Activated naive CD8-positive, alpha-beta T cell (primary cell): ENCODE measurements around the gene KRT39.

Experiments used
- H3K27ac Mint-ChIP-seq: one replicate; pipeline ENCODE4 v1.8.0; 2021; ENCODE audit warnings: mixed read lengths
- H3K27me3 Mint-ChIP-seq: one replicate; pipeline ENCODE4 v1.8.0; 2021; ENCODE audit warnings: mixed read lengths
- H3K36me3 Mint-ChIP-seq: one replicate; pipeline ENCODE4 v1.8.0; 2021; ENCODE audit warnings: mixed read lengths
- H3K4me1 Mint-ChIP-seq: one replicate; pipeline ENCODE4 v1.8.0; 2021; ENCODE audit warnings: low read depth, mixed read lengths
- H3K4me3 Mint-ChIP-seq: one replicate; pipeline ENCODE4 v1.8.0; 2021; ENCODE audit warnings: mild to moderate bottlenecking, mixed read lengths
- H3K9me3 Mint-ChIP-seq: one replicate; pipeline ENCODE4 v1.8.0; 2021; ENCODE audit warnings: low read depth, mixed read lengths

Gene KRT39

DNA sequence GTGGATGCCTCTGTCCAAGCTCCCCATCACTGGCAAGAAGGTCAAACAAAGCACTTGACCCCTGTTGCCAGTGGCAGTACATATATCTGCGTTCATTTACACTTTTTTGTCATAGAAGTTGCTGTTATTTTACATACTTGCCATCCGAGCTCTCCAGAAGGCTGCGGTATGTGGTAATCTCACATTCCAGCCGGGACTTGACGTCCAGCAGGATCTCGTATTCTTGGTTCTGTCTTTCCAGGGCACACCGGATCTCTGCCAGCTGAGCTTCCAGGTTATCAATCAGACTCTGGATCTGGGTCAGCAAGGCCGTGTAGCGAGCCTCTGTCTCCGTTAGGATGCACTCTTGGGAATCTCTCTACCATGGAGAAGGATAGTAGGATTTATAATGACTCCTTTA is 6.6 kb downstream of the KRT39 start:
- Mint-ChIP-seq H3K4me1 (no peaks in the 10 kb centered on the region), H3K4me3 (no peak overlapping the region), H3K9me3 (no peaks in the 10 kb centered on the region), H3K27ac (no peak overlapping the region), H3K36me3 (peaks cover 2% of the 10 kb centered on the region), H3K27me3 (peaks cover 11% of the 10 kb centered on the region)

DNA sequence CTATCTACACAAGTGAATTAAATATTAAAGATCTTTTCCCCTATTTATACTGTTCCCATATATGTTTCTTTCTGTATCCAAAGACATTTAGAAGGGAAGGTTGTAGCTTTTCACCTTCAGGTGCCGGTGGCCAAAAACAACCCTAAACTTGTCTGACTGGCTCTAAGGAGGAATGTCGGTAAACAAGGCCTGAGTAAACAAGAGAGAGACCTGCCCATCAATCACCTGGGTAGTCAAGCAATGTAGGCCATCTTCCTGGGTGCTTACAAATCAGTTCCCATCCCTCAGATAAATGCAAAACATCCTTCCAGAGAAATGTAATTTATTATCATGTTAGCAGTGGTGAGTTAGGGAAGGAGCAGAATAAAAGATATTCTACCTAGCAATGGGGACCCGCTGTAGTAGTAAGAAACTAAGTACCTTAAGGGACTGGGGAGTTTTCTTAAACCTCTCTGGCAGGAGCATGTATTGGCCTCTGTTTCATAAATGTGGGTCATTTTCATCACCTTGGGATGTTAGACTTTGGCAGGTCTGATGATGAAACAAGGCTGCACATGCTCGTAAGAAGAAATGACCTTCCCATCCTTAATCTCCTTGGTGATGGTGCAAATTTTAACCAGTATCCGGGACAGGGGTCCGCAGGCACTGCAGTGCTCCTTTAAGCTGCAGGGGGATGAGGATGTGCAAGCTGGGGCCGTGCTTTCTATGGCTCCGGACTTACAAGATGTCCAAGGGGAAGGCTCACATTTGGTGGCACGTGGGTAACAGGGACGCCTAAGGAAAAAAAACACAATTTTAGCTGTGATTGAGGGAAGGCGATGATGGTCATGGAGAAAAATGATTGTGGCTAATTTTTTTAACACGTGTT is 8.4 kb downstream of the KRT39 start:
- H3K36me3 Mint-ChIP-seq: no peaks in the 10 kb centered on the region
- H3K4me3 Mint-ChIP-seq: no peak overlapping the region
- no peaks in the 10 kb centered on the region for H3K9me3 Mint-ChIP-seq
- H3K27me3 Mint-ChIP-seq: peaks cover 7% of the 10 kb centered on the region
- H3K27ac Mint-ChIP-seq: no peak overlapping the region
- H3K4me1 Mint-ChIP-seq: no peaks in the 10 kb centered on the region

DNA sequence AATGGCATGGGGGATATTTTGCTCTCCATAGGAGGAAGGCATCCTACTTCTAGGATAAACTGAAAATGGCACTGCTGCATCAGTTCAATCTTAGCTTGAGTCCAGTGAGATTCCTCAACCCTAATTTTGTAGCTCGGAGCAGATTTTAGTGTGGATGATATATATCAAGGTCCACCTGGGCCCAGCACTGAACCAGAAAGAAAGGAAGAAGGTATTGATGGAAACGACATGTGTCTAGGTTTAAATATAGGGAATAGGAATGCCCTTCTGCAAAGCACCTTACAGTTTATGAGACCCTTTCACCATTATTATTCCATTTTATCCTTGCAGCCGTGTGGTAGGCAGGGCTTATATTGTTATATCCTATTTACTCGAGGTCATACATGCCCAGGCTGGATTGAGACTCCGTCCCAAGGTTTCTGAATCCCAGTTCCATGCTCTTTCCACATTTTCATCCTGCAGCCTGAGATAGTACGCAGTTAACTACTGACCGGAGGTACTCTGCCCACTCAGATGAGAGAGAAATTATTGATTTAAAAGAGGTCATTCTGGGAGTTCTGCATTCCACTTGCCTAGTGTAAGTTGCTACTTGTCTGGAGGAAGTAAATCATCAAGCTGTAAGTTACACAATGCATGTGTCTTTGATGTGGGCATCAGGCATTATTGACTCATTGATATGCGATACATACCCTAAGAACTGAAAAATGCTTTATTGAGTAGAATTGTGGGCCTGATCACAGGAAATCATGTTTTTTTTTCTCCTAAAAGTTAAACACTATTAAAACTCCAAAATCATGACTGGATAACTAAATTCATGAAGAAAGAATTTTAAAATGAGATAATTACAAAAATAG is 10.1 kb downstream of the KRT39 start:
- Mint-ChIP-seq H3K36me3 (no peaks in the 10 kb centered on the region), H3K9me3 (no peaks in the 10 kb centered on the region)

DNA sequence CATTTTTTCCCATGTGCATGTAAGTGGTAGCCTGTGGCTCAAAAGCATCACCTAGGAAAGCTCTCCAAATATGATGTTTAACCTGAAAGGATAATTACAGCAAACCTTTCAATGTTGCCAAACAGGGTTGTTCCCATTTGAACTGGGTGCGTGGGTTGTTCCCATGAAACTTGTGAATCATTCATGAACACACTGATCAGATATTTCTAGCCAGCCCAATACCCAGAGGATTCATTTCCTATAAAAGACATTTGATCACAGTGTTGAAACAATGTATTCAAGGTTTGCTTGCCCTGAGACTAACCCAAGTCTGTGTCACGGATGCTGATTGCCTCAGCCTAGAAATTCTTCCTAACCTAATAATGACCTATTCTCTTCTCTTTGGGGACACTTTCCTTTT is 12.9 kb downstream of the KRT39 start:
- H3K4me3 Mint-ChIP-seq: no peak overlapping the region
- no peak overlapping the region for H3K27ac Mint-ChIP-seq
- H3K27me3 Mint-ChIP-seq: peaks cover 16% of the 10 kb centered on the region

More for the DNA sequence above, 10.1 kb downstream of the KRT39 start:
- no peaks in the 10 kb centered on the region for H3K4me1 Mint-ChIP-seq
- no peak overlapping the region for H3K4me3 Mint-ChIP-seq
- peaks cover 7% of the 10 kb centered on the region for H3K27me3 Mint-ChIP-seq
- H3K27ac Mint-ChIP-seq: no peak overlapping the region

DNA sequence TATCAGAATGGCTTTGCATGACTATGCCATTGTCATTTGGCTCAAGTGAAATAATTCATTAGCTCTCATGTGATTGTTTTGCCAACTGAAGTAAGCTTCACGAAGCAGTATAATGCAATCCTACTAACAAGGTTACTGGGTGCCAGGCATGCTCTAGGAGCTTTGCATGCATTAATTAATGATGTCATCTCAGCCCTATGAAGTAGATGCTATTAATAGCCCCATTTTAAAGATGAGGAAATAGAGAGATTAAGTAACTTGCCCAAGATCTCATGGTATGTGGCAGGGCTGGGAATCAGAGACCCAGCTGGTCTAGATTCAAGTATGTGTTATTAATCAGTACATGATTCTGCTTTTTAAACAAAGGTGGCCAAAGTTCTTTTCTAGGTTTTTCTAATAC is 14.1 kb downstream of the KRT39 start:
- H3K27ac Mint-ChIP-seq: no peak overlapping the region
- H3K9me3 Mint-ChIP-seq: no peaks in the 10 kb centered on the region
- H3K4me1 Mint-ChIP-seq: no peaks in the 10 kb centered on the region
- no peaks in the 10 kb centered on the region for H3K36me3 Mint-ChIP-seq
- H3K4me3 Mint-ChIP-seq: no peak overlapping the region
- H3K27me3 Mint-ChIP-seq: peaks cover 19% of the 10 kb centered on the region

More for the DNA sequence above, 12.9 kb downstream of the KRT39 start:
- no peaks in the 10 kb centered on the region for H3K36me3 Mint-ChIP-seq
- no peaks in the 10 kb centered on the region for H3K4me1 Mint-ChIP-seq
- no peaks in the 10 kb centered on the region for H3K9me3 Mint-ChIP-seq

DNA sequence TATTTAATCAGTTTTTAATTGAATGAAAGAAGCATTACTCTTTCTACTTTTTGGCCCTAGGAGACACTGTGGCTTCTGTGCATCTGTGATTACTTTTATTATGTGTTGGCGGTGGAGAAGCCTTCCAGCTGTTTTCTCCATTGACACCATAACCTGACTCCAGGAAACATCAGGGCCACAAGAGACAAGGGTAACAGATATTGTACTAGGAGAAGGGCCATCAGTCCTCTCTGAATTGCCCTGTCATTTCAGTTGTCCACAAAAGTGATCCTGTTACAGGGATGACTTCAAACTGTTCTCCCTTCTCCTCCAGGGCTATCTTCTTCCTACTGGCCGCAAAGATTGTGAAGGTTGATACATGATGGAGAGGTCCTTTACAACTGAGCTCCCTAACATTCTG is 14.6 kb downstream of the KRT39 start:
- H3K4me1 Mint-ChIP-seq: no peaks in the 10 kb centered on the region
- H3K9me3 Mint-ChIP-seq: no peaks in the 10 kb centered on the region
- peaks cover 22% of the 10 kb centered on the region for H3K27me3 Mint-ChIP-seq
- no peak overlapping the region for H3K4me3 Mint-ChIP-seq
- H3K36me3 Mint-ChIP-seq: no peaks in the 10 kb centered on the region
- H3K27ac Mint-ChIP-seq: no peak overlapping the region

DNA sequence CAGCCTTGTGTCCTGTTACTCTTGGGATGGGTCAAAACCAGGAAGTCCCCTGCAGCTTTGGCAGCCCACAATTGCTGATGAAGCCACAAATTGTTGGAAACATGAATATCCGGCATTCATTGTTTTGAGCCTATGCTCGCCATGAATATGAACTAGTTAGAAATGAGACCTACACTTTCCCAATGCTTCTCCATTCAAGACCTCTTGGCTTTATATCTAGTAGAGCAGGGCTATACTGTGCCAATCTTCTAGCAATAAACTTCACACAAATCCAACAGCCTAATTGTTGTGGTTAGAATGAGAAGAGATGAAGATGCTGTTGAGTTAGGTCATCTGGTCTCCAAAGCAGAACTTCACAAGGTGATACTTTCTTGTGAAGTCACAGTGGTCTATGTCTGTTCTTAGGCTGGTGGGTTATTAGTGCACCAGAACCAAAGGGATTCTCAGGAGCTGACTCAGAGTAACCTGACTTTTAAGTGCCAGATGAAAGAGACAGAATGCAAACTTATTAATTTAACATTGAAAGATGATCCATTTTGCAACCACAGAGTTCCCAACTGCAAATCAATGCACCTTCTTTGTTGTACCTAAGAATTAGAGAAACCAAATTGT is 15.6 kb downstream of the KRT39 start:
- Mint-ChIP-seq H3K4me1 (no peaks in the 10 kb centered on the region), H3K27me3 (peaks cover 31% of the 10 kb centered on the region), H3K4me3 (no peak overlapping the region), H3K36me3 (no peaks in the 10 kb centered on the region), H3K9me3 (no peaks in the 10 kb centered on the region), H3K27ac (no peak overlapping the region)

DNA sequence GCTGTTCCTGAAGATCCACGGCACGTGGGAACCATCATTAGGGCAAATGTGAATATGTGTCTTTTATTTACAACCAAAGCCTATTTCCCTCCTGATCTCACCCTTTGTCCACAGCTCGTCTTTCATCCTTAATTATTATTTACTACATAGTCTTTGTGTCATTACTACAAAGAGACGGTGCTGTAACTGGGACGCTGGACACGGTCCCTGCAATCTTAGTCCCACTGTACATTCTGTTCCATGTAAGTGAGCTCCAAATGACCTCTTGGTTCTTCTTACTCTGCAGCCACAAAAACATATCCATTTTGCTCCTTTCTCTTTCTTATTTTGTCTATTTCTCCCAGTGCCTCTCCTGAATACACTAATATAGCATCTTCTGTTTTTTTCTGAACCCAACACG is 16.6 kb downstream of the KRT39 start:
- Mint-ChIP-seq H3K27ac (no peak overlapping the region), H3K36me3 (no peaks in the 10 kb centered on the region), H3K9me3 (no peaks in the 10 kb centered on the region), H3K27me3 (peaks cover 33% of the 10 kb centered on the region), H3K4me3 (no peak overlapping the region), H3K4me1 (no peaks in the 10 kb centered on the region)

DNA sequence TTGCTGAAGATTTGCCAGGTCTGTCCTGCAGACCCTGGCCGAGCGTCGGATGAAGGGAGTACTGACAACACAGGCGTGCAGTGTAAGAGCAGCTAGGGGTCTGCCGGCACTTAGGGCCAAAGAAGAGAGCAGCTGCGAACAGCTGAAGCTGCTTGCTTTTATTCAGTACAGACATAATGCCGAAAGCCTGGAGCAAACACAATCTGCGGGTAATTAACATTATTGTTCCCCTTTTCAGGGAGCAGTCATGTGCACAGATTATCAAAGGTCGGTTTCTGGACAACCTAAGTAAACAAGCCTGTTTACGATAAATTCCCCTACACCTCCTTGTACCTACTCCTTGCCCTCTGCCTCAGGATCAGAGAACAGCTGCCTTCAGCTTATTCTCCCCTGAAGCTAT is 17.3 kb downstream of the KRT39 start:
- H3K9me3 Mint-ChIP-seq: no peaks in the 10 kb centered on the region
- H3K27me3 Mint-ChIP-seq: peaks cover 35% of the 10 kb centered on the region
- H3K27ac Mint-ChIP-seq: no peak overlapping the region
- H3K4me3 Mint-ChIP-seq: no peak overlapping the region
- H3K36me3 Mint-ChIP-seq: no peaks in the 10 kb centered on the region
- H3K4me1 Mint-ChIP-seq: no peaks in the 10 kb centered on the region

DNA sequence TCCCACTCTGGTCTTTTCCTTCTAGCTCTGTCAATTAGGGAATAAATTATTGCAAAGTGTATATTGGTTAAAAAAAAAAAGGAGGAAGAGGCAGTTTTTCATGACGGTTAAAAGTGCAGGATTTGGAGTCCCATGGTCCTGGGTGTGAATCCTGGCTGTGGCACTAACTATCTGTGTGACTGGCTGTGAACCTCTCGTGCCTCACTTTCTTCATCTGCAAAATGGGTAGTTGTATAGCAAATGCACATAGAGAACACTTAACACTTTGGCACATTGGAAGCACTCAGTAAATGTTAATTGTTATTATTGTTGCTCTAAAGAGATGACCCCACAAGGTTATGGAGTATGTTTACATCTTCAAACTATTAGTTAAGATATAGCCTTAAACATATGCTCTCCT is 18.8 kb downstream of the KRT39 start:
- Mint-ChIP-seq H3K27me3 (peaks cover 36% of the 10 kb centered on the region), H3K27ac (no peak overlapping the region)

DNA sequence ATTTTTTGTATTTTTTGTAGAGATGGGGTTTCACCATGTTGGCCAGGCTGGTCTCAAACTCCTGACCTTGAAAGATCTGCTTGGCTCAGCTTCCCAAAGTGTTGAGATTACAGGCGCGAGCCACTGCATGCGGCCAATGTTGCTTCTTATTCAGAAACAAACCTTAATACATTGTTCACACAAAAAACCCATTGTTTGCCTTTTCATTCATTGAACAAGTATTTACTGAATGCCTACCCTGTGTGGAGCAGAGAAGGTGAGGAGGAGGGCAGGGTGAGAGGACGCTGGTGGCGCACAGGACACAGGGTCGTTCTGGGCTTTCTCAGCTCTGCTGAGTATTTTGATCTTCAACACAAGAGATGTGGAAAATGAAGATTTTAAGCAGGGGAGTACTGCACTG is 21.3 kb downstream of the KRT39 start:
- Mint-ChIP-seq H3K36me3 (peaks cover 2% of the 10 kb centered on the region), H3K4me3 (no peak overlapping the region), H3K27ac (no peak overlapping the region), H3K4me1 (no peaks in the 10 kb centered on the region), H3K9me3 (no peaks in the 10 kb centered on the region), H3K27me3 (peaks cover 36% of the 10 kb centered on the region)

More for the DNA sequence above, 18.8 kb downstream of the KRT39 start:
- Mint-ChIP-seq H3K4me3 (no peak overlapping the region), H3K36me3 (peaks cover 2% of the 10 kb centered on the region), H3K9me3 (no peaks in the 10 kb centered on the region), H3K4me1 (no peaks in the 10 kb centered on the region)

DNA sequence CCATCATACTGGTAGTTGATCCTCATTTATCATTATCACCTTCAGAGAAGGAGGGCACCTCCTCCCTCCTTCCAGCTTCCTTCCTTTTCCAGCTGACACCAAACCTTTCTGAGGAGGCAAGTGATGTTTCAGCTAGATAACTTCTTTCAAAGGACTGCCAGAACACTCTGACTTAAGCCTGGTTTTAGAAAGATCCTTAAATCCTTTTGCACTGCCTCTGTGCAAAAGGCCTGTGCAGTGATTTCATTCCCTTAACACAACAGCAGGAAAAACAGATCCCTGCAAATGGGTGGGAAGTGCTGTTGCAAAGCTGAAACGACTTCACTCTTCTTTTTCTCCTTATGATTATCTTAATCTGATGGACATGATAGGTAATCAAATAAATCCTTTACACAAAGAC is 22.2 kb downstream of the KRT39 start:
- Mint-ChIP-seq H3K9me3 (no peaks in the 10 kb centered on the region), H3K27ac (no peak overlapping the region), H3K36me3 (peaks cover 2% of the 10 kb centered on the region), H3K4me3 (no peak overlapping the region), H3K4me1 (no peaks in the 10 kb centered on the region), H3K27me3 (peaks cover 30% of the 10 kb centered on the region)

DNA sequence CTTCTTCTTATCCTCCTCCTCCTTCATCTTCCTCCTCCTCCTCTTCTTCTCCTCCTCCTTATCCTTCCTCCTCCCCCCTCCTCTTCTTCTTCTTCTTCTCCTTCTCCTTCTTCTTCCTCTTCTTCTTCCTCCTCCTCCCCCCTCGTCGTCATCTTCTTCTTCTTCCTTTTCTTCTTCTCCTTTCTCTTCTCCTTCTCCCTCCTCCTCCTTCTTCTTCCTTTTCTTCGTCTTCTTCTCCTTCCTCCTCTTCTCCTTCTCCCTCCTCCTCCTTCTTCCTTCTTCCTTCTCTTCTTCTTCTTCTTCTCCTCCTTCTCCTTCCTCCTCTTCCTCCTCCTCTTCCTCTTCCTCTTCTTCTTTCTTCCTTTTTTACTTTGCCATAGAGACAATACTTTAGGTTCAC is 24.2 kb downstream of the KRT39 start:
- no peaks in the 10 kb centered on the region for H3K4me1 Mint-ChIP-seq
- no peak overlapping the region for H3K27ac Mint-ChIP-seq
- peaks cover 2% of the 10 kb centered on the region for H3K36me3 Mint-ChIP-seq
- H3K4me3 Mint-ChIP-seq: no peak overlapping the region
- peaks cover 23% of the 10 kb centered on the region for H3K27me3 Mint-ChIP-seq
- no peaks in the 10 kb centered on the region for H3K9me3 Mint-ChIP-seq

DNA sequence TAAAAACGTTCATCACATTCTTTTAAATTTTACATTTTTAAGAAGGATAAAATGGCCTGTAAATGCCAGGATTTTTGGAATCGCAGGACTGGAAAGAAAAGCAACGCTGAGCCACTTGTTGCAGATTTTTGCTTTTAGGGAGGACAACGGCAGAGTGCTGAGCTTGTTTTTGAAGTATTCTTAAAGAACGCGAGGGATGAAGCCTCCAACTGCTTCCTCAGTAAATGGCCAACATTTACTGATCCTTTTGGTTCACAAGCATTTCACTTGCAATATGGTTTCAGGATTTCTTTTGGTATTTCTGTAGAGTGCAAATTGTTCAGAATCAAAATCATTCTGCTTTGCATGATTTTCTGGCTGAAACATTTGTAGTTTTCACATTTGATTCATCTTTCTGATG is 26.5 kb downstream of the KRT39 start:
- Mint-ChIP-seq H3K36me3 (peaks cover 2% of the 10 kb centered on the region), H3K4me1 (no peaks in the 10 kb centered on the region), H3K4me3 (no peak overlapping the region), H3K27me3 (peaks cover 8% of the 10 kb centered on the region), H3K27ac (no peak overlapping the region), H3K9me3 (no peaks in the 10 kb centered on the region)

DNA sequence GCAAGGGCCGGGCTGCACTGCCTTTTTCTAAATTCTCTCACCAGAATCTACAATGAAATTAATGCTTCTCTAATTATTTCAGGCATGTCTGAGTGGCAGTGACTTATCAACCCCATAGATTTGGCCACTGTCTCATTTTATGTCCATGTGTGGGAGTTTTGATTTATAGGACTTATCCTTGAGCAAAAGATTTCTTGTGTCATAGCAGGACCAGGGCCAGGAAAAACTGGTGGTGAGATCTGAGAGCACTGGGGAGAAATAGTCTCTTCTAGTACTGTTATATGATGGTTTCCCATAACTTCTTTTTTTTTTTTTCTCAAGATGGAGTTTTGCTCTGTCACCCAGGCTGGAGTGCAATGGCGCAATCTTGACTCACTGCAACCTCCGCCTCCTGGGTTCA is 27.8 kb downstream of the KRT39 start:
- Mint-ChIP-seq H3K4me3 (no peak overlapping the region), H3K36me3 (peaks cover 2% of the 10 kb centered on the region), H3K9me3 (no peaks in the 10 kb centered on the region), H3K27ac (no peak overlapping the region), H3K4me1 (no peaks in the 10 kb centered on the region), H3K27me3 (peaks cover 5% of the 10 kb centered on the region)
